HEK293 (cell line): ENCODE measurements around the gene TMEM143.
A peak's percentile ranks its signal among the peaks of the same experiment; 100 is the strongest.

Experiments used
- AEBP2 ChIP-seq: fragments of 450-650 bp; formaldehyde crosslinking; IDR thresholded peaks from 2 replicates; pipeline ENCODE4 v1.5.1; 2016; ENCODE audit warnings: missing biosample characterization, missing genetic modification characterization, borderline replicate concordance
- ATF2 ChIP-seq: fragments of 450-650 bp; formaldehyde crosslinking; IDR thresholded peaks from 2 replicates; pipeline ENCODE4 v1.5.1; 2016; ENCODE audit warnings: missing biosample characterization, missing genetic modification characterization, low read depth
- EGR2 ChIP-seq: fragments of 450-650 bp; formaldehyde crosslinking; IDR thresholded peaks from 2 replicates; pipeline ENCODE4 v1.5.1; 2016; ENCODE audit warnings: low read depth, missing biosample characterization, missing genetic modification characterization
- HOXA7 ChIP-seq: sonication (generic); formaldehyde crosslinking; IDR thresholded peaks from 2 replicates; pipeline ENCODE4 v1.8.1; 2022; ENCODE audit warnings: missing genetic modification reagents, borderline replicate concordance
- KLF10 ChIP-seq: fragments of 450-650 bp; IDR thresholded peaks from 2 replicates; pipeline ENCODE4 v1.5.1; 2018; ENCODE audit warnings: missing biosample characterization, mild to moderate bottlenecking, missing genetic modification characterization
- KLF17 ChIP-seq: fragments of 450-650 bp; formaldehyde crosslinking; IDR thresholded peaks from 2 replicates; pipeline ENCODE4 v1.5.1; 2016; ENCODE audit warnings: missing biosample characterization, missing genetic modification characterization
- MEIS1 ChIP-seq: sonication (generic); formaldehyde crosslinking; IDR thresholded peaks from 2 replicates; pipeline ENCODE4 v1.8.1; 2022; ENCODE audit warnings: missing genetic modification reagents, mild to moderate bottlenecking, borderline replicate concordance
- MYNN ChIP-seq: fragments of 450-650 bp; formaldehyde crosslinking; IDR thresholded peaks from 2 replicates; pipeline ENCODE4 v1.5.1; 2016; ENCODE audit warnings: missing biosample characterization, missing genetic modification characterization, borderline replicate concordance
- ZNF132 ChIP-seq: fragments of 450-650 bp; formaldehyde crosslinking; IDR thresholded peaks from 2 replicates; pipeline ENCODE4 v1.5.1; 2017; ENCODE audit warnings: missing biosample characterization, missing genetic modification characterization, borderline replicate concordance
- ZNF169 ChIP-seq: fragments of 450-650 bp; formaldehyde crosslinking; IDR thresholded peaks from 2 replicates; pipeline ENCODE4 v1.5.1; 2016; ENCODE audit warnings: missing biosample characterization, missing genetic modification characterization
- ZNF221 ChIP-seq: fragments of 450-650 bp; formaldehyde crosslinking; IDR thresholded peaks from 2 replicates; pipeline ENCODE4 v1.5.1; 2017; ENCODE audit warnings: missing biosample characterization, missing genetic modification characterization, borderline replicate concordance
- ZNF248 ChIP-seq: fragments of 450-650 bp; formaldehyde crosslinking; IDR thresholded peaks from 2 replicates; pipeline ENCODE4 v1.5.1; 2017; ENCODE audit warnings: missing biosample characterization, missing genetic modification characterization
- ZNF274 ChIP-seq, 2 experiments: fragments of 200-500 bp in 1 of 2; fragments of 450-650 bp in 1 of 2; sonication (Bioruptor generic) in 1 of 2; formaldehyde crosslinking in 1 of 2; IDR thresholded peaks; 2 replicates each; pipeline versions ENCODE4 v1.5.1 to v1.6.1; 2014 to 2016; ENCODE audit warnings: borderline replicate concordance in 1 of 2, inconsistent platforms in 1 of 2, low read length in 1 of 2, missing biosample characterization in 1 of 2, missing genetic modification characterization in 1 of 2
- ZNF366 ChIP-seq: fragments of 450-650 bp; formaldehyde crosslinking; conservative IDR thresholded peaks from 2 replicates; pipeline ENCODE4 v1.5.1; 2016; ENCODE audit warnings: missing biosample characterization, missing genetic modification characterization
- ZNF473 ChIP-seq: fragments of 450-650 bp; formaldehyde crosslinking; IDR thresholded peaks from 2 replicates; pipeline ENCODE4 v1.5.1; 2017; ENCODE audit warnings: missing biosample characterization, missing genetic modification characterization
- ZNF501 ChIP-seq: fragments of 450-650 bp; formaldehyde crosslinking; IDR thresholded peaks from 2 replicates; pipeline ENCODE4 v1.5.1; 2016; ENCODE audit warnings: missing biosample characterization, missing genetic modification characterization
- ZNF549 ChIP-seq: fragments of 450-650 bp; IDR thresholded peaks from 2 replicates; pipeline ENCODE4 v1.5.1; 2018; ENCODE audit warnings: missing biosample characterization, missing genetic modification characterization, mild to moderate bottlenecking, inconsistent platforms, moderate library complexity
- ZNF560 ChIP-seq: fragments of 450-650 bp; formaldehyde crosslinking; IDR thresholded peaks from 2 replicates; pipeline ENCODE4 v1.5.1; 2017; ENCODE audit warnings: missing biosample characterization, missing genetic modification characterization, borderline replicate concordance
- ZNF623 ChIP-seq: fragments of 450-650 bp; formaldehyde crosslinking; IDR thresholded peaks from 2 replicates; pipeline ENCODE4 v1.5.1; 2016; ENCODE audit warnings: missing biosample characterization, missing genetic modification characterization
- ZNF639 ChIP-seq: fragments of 450-650 bp; formaldehyde crosslinking; IDR thresholded peaks from 2 replicates; pipeline ENCODE4 v1.5.1; 2016; ENCODE audit warnings: missing biosample characterization, missing genetic modification characterization
- ZNF664 ChIP-seq: fragments of 450-650 bp; formaldehyde crosslinking; IDR thresholded peaks from 2 replicates; pipeline ENCODE4 v1.5.1; 2016; ENCODE audit warnings: missing biosample characterization, missing genetic modification characterization
- ZSCAN30 ChIP-seq: fragments of 450-650 bp; IDR thresholded peaks from 2 replicates; pipeline ENCODE4 v1.5.1; 2018; ENCODE audit warnings: missing biosample characterization, mild to moderate bottlenecking, missing genetic modification characterization, moderate library complexity
- ZXDB ChIP-seq: fragments of 450-650 bp; formaldehyde crosslinking; IDR thresholded peaks from 2 replicates; pipeline ENCODE4 v1.5.1; 2016; ENCODE audit warnings: missing biosample characterization, missing genetic modification characterization
- TF ChIP-seq, protein P1 (sequence below): fragments of 450-650 bp; formaldehyde crosslinking; IDR thresholded peaks from 2 replicates; pipeline ENCODE4 v1.5.1; 2016; ENCODE audit warnings: missing biosample characterization, missing genetic modification characterization
- TF ChIP-seq, protein P2 (sequence below): fragments of 450-650 bp; formaldehyde crosslinking; conservative IDR thresholded peaks from 2 replicates; pipeline ENCODE4 v1.5.1; 2016; ENCODE audit warnings: low read depth, missing biosample characterization, missing genetic modification characterization
- TF ChIP-seq, protein P3 (sequence below): fragments of 450-650 bp; formaldehyde crosslinking; optimal IDR thresholded peaks from 2 replicates; pipeline ENCODE3; 2016; ENCODE audit warnings: missing biosample characterization, mild to moderate bottlenecking, missing genetic modification characterization

Gene TMEM143

GRCh38 chr19:48391100-48392005 lies 27.6 kb upstream of the TMEM143 start, which contains the start of gene KDELR1 (continued):
- TF ChIP-seq, protein P1, sequence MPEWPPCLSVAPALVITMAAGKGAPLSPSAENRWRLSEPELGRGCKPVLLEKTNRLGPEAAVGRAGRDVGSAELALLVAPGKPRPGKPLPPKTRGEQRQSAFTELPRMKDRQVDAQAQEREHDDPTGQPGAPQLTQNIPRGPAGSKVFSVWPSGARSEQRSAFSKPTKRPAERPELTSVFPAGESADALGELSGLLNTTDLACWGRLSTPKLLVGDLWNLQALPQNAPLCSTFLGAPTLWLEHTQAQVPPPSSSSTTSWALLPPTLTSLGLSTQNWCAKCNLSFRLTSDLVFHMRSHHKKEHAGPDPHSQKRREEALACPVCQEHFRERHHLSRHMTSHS: no peak
- TF ChIP-seq MEIS1 (CRISPR knock-in tag) (no peak), MYNN (tag by site-specific recombination) (no peak), ZSCAN30 (tag by site-specific recombination) (no peak), ZNF248 (tag by site-specific recombination) (no peak), ZNF473 (tag by site-specific recombination) (no peak), EGR2 (tag by site-specific recombination) (no peak), AEBP2 (tag by site-specific recombination) (no peak), ZNF560 (tag by site-specific recombination) (no peak), ZNF549 (tag by site-specific recombination) (no peak), ZNF221 (tag by site-specific recombination) (no peak), ZNF623 (tag by site-specific recombination) (0 out of 2 replicates have a peak, but pooled peaks have one; percentile 21), ZNF664 (tag by site-specific recombination) (no peak), ZNF274 (IDR thresholded peaks at IDR 0.05; ENCODE audit: low read length) (no peak), ZNF274 (tag by site-specific recombination; IDR thresholded peaks at IDR 0.05; ENCODE audit: borderline replicate concordance) (no peak), KLF17 (tag by site-specific recombination) (peak; percentile 23; the same call in 1 of the 2 replicates), ATF2 (tag by site-specific recombination) (no peak), ZNF132 (tag by site-specific recombination) (no peak), ZNF639 (tag by site-specific recombination) (no peak), HOXA7 (CRISPR knock-in tag) (no peak), ZNF366 (tag by site-specific recombination) (no peak), ZXDB (tag by site-specific recombination) (no peak), ZNF169 (tag by site-specific recombination) (no peak), ZNF501 (tag by site-specific recombination) (no peak), KLF10 (tag by site-specific recombination) (no peak)
- TF ChIP-seq, protein P2, sequence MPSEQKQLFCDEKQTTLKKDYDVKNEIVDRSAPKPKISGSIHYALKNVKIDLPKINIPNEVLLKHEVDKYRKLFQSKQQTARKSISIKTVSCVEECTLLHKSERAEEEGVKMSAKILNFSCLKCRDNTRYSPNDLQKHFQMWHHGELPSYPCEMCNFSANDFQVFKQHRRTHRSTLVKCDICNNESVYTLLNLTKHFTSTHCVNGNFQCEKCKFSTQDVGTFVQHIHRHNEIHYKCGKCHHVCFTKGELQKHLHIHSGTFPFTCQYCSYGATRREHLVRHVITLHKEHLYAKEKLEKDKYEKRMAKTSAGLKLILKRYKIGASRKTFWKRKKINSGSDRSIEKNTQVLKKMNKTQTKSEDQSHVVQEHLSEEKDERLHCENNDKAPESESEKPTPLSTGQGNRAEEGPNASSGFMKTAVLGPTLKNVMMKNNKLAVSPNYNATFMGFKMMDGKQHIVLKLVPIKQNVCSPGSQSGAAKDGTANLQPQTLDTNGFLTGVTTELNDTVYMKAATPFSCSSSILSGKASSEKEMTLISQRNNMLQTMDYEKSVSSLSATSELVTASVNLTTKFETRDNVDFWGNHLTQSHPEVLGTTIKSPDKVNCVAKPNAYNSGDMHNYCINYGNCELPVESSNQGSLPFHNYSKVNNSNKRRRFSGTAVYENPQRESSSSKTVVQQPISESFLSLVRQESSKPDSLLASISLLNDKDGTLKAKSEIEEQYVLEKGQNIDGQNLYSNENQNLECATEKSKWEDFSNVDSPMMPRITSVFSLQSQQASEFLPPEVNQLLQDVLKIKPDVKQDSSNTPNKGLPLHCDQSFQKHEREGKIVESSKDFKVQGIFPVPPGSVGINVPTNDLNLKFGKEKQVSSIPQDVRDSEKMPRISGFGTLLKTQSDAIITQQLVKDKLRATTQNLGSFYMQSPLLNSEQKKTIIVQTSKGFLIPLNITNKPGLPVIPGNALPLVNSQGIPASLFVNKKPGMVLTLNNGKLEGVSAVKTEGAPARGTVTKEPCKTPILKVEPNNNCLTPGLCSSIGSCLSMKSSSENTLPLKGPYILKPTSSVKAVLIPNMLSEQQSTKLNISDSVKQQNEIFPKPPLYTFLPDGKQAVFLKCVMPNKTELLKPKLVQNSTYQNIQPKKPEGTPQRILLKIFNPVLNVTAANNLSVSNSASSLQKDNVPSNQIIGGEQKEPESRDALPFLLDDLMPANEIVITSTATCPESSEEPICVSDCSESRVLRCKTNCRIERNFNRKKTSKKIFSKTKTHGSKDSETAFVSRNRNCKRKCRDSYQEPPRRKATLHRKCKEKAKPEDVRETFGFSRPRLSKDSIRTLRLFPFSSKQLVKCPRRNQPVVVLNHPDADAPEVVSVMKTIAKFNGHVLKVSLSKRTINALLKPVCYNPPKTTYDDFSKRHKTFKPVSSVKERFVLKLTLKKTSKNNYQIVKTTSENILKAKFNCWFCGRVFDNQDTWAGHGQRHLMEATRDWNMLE: no peak
- TF ChIP-seq, protein P3, sequence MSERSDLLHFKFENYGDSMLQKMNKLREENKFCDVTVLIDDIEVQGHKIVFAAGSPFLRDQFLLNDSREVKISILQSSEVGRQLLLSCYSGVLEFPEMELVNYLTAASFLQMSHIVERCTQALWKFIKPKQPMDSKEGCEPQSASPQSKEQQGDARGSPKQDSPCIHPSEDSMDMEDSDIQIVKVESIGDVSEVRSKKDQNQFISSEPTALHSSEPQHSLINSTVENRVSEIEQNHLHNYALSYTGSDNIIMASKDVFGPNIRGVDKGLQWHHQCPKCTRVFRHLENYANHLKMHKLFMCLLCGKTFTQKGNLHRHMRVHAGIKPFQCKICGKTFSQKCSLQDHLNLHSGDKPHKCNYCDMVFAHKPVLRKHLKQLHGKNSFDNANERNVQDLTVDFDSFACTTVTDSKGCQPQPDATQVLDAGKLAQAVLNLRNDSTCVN (tag by site-specific recombination): no peak
